ENCODE measurements around the gene CCDC33.

Gene CCDC33

DNA sequence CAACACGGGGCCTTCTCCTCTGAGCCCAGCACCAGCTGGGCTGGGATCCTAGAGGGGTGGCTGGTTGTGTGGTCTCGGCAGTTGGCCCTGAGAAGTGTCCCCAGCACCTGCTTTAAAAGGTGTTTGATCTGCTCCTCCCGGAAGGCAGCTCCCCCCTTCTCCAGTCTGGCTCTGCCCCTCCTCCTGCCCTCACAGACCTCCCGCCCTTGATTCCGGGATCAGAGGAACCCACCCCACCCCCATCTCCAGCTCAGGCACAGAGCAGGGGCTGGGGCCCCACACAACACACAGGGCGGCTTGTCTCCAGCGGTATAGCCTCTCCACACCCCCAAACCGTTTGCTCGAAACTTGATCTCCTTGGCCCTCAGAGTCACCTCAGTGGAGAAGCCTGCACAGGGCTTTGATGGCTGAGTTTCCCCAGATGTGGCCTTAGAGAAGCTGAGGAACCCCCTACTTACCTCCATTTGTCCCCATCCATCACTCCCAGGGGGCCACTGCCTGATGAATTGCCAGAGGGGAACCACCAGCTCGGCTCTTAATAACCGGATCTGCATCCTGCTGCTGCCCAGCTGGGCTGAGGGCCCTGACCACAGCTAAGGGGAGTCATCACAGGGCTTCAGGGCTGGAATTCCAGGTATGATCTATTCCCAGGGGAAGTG, 27.1 kb upstream of the CCDC33 start:
- no peak for DNase-seq (ENCODE audit: low read depth, low spot score)

DNA sequence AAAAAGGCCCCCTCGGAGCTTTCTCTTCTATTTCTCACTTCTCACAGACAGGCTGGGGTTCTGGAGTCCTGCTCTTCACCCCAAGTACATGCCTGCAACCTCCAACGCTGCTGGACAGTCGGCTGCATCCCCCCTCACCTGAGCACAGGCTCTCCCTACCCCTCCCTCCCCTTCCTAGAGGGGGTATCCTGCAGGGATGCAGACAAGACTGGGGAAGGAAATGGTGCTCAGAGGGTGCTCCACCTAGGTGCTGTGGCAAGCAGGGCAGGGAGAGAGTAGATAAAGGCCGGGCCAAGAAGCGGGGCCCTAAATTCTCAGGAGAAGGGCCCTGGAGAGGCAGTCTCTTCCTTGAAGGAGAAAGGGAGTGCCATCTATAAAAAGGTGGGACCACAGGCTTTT, 26.6 kb upstream of the CCDC33 start:
- DNase-seq (ENCODE audit: low read depth, low spot score), result no peak

DNA sequence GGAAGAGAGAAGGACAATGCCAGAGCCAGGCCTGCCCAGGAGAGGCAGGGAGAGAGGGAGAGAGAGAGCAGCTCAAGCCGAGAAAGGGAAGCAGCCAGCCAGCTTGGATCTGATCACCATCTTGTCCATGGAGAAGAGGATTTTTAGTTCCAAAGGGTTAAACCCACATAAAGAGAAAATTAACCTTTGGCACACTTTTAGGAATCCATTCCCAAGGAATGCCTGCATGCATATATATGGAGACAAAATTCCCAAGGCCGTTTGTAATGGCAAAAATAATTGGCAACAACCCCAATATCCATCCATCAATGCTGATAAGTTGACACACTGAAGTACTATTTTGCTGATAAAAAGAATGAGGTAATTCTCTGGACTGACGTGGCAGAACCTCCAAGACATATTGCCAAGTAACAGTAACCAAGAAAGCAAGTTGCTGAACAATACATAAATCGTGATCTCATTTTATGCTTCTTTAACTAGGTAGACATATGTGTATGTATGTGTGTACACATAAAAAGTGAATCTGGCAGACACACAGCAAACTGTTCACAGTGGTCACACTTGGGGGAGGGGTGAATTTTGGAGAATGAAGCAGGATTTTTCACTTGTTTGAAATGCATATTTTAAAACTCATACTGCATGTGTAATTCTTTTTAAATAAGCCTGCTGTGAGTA, 26.0 kb upstream of the CCDC33 start:
- no peak for DNase-seq (ENCODE audit: low read depth, low spot score)

DNA sequence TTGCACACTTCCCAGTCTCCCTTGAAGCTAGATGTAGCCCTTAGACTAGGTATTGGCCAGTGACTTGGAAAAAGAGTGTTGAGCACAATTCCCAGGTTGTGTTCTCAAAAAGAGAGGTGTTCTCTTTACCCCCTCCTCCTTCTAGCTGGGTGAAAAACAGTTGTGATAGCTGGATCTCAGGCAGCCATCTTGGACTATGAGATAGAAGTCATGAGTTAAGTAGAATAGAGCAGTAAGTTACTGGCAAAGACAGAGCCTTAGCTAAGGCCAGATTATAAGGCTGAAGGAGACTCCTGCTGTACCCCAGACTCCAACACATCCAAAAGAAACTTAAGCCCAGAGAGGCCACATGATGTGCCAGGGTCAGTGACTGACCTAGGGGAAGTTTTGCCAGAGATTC, 25.4 kb upstream of the CCDC33 start:
- DNase-seq (ENCODE audit: low read depth, low spot score), result no peak

DNA sequence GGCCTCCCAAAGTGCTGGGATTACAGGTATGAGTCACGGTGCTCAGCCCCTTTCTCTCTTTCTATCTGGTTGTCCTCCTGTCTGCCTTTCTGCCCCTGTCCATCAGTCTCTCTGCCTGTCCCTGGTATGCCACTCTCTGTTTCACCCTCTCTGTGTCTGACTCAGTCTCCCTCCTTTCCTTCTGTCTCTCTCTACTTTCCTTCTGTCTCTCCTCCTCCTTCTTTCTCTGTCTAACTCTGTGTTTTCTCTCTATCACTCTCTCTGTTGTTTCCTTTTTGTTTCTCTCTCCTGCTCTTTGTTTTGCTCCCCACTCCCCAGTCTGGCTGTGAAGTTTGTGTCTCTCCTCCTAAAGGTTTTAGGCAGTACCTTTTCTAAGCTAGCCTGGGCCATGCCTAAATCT, 24.5 kb upstream of the CCDC33 start:
- no peak for DNase-seq (ENCODE audit: low read depth, low spot score)

DNA sequence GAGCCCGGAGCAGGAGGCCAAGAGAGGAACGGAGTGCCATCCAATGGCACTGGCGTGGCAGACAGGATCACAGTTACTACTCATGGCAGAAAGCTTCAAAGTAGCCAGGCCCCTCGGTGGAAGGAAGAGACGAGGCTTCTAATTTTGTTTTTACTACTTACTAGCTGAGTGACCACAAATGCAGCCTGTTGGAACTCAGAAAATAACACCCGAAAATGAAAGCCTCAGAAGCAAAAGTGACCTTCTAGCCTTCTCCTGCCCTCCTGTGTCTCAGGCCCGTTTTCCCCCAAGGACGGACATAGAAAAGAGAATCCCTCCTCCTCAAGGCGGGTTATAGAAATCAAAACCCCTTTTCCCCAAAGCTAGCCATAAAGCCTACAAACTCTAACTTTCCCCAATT, 23.6 kb upstream of the CCDC33 start:
- no peak for DNase-seq (ENCODE audit: low read depth, low spot score)

DNA sequence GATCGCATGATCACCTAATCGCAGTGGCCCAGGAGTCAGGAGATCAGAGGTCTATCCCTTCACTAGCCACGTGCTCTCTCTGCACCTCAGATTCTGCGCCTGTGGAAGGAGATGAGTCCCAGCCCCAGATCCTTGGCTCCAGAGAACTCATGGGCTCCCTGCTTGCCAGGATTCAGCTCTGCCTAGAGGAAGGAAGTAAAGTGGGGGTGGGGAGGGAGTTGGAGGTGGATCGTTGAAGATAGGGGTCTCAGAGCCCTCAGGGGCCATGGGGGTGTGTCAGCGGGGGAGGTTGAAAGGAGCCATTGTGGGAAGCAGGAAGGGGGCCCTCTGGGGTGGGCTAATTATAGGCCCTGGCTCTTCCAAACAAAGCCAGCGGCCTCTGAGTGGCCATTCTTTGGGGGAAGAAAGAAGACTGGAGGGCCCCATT, 22.3 kb upstream of the CCDC33 start:
- no peak for DNase-seq (ENCODE audit: low read depth, low spot score)

DNA sequence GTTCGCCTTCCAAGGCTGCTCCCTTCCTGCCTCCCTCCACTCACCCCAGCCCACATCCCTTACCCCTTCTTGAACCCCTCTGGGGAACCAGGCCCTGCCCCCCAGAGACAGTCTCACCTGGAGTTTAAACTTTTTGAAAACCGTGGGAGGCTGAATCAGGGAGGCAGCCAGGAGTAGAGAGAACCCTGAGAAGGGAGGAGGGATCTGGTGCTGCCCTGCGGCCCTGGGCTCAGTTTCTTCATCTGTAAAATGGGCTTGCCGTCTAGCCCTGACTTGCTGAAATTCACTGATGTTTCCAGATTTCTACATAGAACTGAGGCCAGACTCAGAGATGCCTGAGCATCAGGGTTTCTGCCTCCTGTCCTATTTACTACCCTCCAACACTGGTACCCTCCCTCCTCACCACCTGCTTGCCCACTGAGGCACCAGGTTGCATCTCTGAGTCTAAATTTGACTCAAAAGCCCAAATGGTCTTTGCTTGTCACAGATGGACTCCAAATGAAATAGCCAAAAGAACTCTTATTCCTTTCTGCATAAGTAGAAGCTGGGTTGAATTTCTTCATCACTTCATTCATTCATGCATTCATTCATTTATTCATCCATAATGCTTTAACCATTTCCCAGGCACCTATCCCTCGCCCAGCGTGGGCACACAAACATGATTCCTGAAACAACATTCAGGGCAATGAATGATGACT, 21.7 kb upstream of the CCDC33 start:
- DNase-seq (ENCODE audit: low read depth, low spot score), result no peak

DNA sequence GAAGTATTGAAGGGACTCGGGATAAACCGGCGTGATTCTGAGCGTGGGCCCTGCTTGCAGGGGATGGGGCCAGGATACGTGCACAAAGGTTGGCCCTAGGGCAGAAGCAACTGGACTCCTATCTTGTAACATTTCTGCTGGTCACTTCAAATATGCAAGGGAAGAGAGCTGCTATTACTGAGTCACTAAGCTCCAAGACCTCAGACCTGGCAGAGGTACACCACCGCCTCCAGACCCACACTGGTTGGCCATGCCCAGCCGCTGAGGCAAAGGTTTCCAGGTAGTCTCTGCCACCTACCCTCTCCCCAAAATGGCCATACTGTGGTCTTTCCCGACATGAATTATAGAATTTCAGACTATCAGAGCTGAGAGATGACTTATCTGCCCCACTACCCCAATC, 20.2 kb upstream of the CCDC33 start:
- no peak for DNase-seq (ENCODE audit: low read depth, low spot score)

DNA sequence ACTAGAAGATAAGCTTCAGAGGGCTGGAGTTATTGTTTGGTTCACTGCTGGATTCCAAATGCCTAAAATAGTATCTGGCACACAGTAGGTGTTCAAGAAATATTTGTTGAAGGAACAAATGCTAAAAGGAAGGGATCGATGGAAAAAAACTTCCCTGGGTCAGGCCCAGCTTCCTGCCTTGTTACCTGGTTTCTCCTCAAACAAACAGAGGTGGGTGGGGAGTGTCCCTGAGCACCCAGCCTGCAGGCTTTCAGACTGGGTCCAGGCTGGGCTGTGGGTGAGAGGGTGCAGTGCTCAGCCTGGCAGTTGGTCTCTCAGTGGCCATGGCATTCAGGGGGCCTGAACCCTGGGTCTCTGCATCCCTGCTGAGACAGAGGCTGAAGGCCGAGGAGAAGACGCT, 19.2 kb upstream of the CCDC33 start:
- DNase-seq (ENCODE audit: low read depth, low spot score), result no peak

DNA sequence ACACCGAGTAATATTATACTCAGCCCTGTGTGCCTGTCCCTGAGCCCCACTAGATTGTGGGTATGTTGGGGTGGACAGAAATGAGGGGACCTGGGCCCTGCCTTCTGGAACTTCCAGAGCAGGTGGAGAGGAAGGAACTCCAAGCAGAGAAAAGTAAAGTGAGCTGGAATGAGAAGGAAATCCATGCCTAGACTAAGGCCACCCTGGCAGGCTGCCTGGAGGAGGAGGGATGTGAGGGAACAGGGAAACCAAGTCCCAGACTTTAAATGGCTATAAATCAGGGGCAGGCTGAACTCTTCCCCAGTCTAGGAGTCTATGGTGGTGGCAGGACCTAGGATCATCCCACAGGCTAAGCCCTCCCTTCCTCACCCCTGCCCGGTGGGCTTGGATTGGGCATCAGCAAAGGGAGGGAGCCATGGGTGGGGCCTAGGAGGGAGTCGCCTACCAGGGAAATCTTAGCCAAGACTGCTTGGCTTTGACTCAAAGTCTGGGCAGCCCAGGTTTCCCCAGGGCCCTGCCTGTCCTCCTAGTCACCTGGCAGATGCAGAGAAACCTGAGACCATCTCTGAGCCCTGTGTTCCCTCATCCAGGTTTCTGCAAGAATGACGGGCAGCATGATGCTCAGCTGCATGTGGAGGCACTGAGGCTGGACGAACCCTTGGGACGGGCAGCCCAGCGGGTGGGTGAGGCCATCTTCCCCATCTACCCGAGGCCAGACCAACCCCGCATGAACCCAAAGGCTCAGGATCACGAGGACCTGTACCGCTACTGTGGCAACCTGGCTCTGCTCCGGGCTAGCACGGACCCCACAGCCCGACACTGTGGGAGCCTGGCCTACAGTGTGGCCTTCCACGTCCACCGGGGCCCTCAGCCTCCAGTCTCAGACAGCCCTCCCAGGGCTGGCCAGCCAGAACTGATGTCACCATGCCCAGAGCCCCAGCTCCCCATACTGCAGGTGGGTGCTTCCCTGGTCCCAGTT, 17.9 kb upstream of the CCDC33 start:
- no peak for DNase-seq (ENCODE audit: low read depth, low spot score)

DNA sequence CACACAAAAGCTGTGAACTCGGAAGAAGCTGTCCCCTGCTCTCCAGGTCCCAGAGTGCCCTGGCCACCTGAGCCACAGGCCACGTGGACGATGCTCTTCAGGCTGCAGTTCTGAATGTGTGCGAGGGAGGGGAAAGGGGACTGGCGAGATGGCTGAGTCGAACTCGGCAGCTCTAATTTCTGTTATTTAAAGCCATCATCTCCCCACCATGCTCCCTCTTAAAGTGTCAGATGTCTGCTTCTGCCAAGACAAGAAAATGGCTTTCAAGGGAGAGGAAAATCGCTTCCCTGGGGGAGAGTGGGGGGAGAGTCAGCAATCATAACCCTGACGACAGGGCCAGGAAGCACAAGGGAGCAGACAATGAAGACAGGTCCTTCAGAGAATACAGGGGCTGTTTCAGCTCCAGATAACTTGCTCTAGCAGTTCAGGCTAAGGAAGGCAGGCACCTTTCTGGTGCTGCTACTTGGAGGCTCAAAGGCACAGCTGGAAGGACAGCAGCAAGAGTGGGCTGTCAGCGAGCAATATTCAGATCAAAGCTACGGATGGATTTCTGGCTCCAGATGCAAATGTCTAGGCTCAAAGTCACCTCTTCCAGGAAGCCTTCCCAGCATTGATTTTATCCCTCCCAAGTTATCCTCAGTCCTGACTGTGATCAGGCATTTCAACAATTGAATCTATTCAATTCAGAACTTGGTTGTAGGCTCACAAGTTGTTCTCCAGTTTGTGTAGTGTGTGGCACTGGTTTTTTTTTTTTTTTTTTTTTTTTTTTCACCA, 15.5 kb upstream of the CCDC33 start:
- no peak for DNase-seq (ENCODE audit: low read depth, low spot score)

DNA sequence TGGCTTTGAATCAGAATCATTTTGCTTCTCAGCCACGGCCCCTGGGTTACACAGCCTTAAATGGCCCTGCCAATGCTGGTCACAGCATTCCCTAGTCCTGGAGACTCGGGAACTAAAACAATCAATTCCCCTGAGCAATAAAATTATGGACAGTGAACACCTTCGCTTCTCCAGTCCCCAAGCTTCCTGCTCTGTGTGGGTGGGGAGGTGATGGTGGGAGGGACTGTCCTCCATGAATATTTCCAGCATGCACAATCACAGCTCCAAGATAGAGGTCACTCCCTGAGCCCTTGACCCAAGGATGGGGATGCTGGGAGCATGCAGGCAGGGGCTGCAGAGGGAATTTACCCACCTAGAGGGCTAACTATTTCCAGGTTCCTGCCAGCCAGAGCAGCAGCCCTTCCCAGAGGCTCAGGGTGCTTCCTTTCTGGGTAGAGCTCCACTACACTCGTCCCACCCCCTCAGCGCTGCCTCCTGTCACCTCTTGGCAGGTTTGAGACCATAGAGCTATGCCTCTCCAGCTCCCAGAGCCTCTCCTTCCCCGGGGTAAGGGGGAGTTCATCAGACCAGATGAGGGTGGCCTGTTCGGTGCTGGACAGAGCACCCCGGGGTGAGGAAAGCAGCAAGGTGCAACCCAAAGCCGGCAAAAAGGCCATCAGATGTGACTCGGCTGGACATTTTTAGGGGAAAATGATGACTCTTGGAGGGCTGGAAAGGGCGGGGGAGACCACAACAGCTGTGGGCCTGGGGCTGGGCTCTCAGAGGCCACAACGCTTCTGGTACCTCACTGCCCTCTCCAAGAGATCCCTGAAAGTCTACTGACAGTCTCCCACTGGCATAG, 14.5 kb upstream of the CCDC33 start:
- no peak for DNase-seq (ENCODE audit: low read depth, low spot score)

DNA sequence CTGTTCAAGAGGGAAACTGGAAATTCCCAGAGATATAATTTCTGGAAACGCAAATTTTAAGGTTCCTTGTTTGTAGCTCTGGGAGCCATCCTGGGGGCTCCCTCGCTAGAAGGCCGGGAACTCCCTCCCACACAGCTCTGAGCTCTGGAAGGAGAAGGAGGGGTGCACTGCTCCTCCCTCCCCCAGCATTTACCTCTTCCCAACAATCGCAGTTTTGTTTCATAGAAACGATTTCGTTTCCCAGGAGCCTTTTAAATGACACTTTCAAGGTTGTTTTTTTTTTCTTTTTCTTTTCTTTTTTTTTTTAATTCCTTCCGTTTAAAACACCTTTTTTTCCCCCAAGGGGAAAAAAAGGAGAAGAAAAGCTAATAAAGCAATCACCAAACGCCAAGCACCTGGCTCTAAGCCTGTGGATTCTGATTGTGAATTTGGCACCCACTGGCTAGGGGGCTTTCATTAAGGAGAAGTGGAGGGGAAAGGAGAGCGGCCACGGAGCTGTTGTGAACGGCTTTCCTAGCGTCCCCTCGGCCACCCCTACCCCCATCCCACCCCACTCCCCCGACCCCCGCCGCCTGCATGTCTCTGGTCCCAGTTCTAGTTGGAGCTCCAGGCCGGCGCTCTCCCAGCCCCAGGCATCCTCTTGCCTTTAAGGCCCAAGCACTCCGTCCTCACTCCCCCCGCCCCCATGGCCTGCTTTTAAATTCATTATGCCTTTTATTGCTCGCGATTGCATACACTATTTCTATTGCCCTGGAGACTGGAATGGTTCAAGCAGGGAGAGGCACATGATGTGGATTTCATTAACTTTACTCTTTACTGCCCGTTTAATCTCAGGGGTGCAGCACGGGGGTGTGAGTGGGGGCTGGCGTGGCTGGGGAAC, 13.6 kb upstream of the CCDC33 start:
- DNase-seq (ENCODE audit: low read depth, low spot score), result no peak

DNA sequence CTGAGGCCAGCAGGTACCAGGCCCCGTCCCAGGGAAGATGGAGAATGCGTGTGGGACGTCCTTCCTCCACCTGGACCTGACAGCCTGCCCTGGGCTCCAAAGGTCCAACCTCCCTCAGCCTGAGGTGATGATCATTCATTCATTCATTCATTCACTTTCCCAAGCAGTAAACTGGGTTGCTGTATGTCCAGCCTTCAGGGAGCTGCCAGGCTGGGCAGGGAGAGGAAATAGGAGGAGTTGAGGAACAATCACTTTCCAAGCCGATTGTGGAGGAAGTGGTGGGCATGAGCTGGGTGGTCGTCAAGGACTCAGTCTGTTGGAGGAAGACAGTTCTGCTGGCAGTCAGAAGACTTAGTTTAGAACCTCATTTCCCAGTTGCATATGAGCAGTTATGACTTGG, 10.2 kb upstream of the CCDC33 start:
- DNase-seq (ENCODE audit: low read depth, low spot score), result no peak

DNA sequence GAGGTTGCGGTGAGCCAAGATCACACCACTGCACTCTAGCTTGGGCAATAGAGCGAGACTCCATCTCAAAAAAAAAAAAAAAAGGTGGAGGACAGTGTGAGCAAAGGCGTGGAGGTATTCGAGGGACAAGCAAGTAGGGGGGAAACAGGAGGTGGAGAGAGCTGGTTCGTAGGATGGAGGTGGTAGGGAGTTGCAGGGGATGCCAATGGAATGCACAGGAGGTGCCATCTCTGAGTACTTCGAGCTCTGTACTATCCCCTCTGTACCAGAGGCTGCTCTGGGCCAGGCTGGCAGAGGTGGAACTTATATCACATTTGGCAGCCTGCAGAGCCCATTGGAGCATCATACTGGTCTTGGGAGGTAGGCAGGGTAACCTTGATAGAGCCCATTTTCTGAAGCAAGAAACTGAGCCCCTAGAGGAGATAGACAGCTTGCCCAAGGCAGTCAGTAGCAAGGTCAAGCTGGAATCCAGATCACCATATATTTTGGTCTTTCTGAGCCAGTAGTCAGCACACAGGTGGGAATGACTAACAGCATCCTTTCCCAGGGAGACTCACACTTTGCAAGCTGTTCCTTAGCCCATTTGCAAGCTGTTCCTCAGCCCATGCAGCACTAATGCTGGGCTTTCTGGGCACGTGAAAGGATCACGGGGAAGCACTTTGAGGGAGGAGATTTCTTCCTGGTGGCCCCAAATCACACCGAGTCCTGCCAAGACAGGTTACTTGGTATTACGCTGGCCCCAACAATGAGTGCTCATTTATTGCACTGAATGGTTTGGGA, 9.2 kb upstream of the CCDC33 start:
- DNase-seq (ENCODE audit: low read depth, low spot score), result no peak

DNA sequence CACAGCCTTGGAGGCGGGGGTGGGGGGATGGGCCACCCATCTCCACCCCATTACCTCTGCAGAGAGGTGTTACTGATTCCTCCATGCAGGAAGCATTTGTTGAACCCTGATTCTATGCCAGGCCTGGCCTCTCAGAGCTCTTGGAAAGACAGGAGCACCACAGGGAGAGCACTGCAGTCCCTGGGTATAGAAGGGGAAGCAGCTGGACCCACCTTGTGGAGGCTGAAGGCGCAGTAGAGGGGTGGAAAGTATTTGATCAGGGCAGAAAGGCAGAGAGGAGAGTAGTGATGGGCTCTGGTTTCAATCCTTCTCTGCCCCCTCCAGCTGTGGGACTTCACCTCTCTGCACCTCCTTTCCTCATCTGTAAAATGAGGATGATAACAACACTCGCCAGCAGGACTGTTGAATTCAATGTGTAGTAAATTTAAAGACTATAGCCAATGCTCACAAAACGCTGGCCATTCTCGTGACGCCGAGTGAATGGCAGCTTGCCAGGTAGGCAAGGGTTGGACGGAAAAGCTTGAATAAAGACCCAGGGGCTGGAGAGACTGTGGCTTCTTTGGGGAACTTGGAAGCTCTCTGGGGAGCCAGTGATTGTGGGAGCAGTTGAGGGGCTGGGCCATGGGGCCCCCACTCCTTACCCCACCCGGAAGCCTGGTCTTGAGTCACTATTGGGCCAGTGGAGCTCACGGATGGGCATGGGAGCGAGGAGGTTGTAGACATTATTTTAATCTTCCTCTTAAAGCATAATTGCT, 8.0 kb upstream of the CCDC33 start:
- no peak for DNase-seq (ENCODE audit: low read depth, low spot score)

DNA sequence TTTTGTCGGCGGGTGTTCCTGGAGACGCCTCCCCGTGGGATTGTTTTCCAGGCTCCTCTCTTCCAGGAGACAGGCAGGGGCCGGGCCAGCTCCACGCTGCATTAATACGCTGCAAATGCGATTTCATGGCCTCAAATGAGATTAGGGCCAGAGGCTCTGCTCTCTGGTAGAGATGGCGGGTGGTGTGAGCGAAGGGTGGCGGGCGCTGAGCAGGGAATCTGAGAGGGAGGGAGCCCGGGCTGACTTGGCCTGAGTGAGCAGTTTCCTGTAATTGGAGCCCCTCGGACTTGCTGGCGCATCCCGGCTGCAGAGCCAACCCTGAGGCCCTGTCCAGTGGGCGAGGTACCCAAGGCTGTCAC, 7.4 kb upstream of the CCDC33 start:
- DNase-seq (ENCODE audit: low read depth, low spot score), result no peak
